ENCODE results near the gene ATP2A3.

DNA sequence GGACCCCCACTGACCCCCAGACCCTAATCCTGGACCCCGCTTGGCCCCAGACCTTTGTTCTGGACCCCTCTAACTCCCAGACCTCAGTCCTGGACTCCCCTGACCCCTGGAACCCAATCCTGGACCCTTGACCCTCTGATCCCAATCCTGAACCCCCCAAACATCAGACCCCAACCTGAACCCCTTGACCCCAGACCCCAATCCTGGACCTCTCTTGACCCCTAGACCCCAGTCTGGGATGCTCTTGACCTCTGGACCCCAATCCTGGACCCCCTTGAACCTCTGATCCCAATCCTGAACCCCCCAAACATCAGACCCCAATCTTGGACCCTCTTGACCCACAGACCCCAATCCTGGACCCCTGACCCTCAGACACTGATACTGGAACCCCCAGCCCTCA, 34.5 kb downstream of the ATP2A3 start:
- TF ChIP-seq TAF1 (IDR thresholded peaks at IDR 0.05; ENCODE audit: low read depth) (no peak), POLR2AphosphoS5 (IDR thresholded peaks at IDR 0.05) (no peak), EP300 (conservative IDR thresholded peaks at IDR 0.05; ENCODE audit: poor library complexity, severe bottlenecking) (no peak), EZH2 (IDR thresholded peaks at IDR 0.05; ENCODE audit: borderline replicate concordance, insufficient read depth, low read length, poor library complexity, severe bottlenecking) (no peak), RAD21 (conservative IDR thresholded peaks at IDR 0.05) (no peak), MXI1 (conservative IDR thresholded peaks at IDR 0.05; ENCODE audit: poor library complexity, severe bottlenecking) (no peak)
- TF ChIP-seq, protein P1, sequence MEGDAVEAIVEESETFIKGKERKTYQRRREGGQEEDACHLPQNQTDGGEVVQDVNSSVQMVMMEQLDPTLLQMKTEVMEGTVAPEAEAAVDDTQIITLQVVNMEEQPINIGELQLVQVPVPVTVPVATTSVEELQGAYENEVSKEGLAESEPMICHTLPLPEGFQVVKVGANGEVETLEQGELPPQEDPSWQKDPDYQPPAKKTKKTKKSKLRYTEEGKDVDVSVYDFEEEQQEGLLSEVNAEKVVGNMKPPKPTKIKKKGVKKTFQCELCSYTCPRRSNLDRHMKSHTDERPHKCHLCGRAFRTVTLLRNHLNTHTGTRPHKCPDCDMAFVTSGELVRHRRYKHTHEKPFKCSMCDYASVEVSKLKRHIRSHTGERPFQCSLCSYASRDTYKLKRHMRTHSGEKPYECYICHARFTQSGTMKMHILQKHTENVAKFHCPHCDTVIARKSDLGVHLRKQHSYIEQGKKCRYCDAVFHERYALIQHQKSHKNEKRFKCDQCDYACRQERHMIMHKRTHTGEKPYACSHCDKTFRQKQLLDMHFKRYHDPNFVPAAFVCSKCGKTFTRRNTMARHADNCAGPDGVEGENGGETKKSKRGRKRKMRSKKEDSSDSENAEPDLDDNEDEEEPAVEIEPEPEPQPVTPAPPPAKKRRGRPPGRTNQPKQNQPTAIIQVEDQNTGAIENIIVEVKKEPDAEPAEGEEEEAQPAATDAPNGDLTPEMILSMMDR (IDR thresholded peaks at IDR 0.05; ENCODE audit: poor library complexity, severe bottlenecking), result no peak
- TF ChIP-seq, protein P2, sequence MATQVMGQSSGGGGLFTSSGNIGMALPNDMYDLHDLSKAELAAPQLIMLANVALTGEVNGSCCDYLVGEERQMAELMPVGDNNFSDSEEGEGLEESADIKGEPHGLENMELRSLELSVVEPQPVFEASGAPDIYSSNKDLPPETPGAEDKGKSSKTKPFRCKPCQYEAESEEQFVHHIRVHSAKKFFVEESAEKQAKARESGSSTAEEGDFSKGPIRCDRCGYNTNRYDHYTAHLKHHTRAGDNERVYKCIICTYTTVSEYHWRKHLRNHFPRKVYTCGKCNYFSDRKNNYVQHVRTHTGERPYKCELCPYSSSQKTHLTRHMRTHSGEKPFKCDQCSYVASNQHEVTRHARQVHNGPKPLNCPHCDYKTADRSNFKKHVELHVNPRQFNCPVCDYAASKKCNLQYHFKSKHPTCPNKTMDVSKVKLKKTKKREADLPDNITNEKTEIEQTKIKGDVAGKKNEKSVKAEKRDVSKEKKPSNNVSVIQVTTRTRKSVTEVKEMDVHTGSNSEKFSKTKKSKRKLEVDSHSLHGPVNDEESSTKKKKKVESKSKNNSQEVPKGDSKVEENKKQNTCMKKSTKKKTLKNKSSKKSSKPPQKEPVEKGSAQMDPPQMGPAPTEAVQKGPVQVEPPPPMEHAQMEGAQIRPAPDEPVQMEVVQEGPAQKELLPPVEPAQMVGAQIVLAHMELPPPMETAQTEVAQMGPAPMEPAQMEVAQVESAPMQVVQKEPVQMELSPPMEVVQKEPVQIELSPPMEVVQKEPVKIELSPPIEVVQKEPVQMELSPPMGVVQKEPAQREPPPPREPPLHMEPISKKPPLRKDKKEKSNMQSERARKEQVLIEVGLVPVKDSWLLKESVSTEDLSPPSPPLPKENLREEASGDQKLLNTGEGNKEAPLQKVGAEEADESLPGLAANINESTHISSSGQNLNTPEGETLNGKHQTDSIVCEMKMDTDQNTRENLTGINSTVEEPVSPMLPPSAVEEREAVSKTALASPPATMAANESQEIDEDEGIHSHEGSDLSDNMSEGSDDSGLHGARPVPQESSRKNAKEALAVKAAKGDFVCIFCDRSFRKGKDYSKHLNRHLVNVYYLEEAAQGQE (IDR thresholded peaks at IDR 0.05; ENCODE audit: borderline replicate concordance), result no peak

All from neural cell (in vitro differentiated cells).